ENCODE data around the gene MTMR6.

DNA sequence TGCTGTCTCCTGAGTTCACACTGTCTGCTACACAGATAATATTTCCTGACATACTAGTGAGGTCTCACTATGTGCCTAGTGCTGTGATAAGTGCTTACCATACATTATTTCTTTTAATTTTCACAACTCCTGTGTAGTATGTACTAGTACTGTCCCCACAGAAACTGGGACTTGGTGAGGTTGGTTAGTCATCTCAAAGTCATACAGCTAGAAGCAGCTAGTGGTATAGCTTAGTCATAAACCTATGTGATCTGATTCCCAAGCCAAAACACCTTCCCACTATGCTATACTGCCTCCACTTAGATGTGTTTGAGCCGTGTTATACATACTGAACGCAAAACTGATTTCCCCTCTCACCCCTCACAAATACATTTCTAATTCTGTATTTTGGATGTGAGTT is 10.5 kb downstream of the MTMR6 start:
- TF ChIP-seq, protein P1, sequence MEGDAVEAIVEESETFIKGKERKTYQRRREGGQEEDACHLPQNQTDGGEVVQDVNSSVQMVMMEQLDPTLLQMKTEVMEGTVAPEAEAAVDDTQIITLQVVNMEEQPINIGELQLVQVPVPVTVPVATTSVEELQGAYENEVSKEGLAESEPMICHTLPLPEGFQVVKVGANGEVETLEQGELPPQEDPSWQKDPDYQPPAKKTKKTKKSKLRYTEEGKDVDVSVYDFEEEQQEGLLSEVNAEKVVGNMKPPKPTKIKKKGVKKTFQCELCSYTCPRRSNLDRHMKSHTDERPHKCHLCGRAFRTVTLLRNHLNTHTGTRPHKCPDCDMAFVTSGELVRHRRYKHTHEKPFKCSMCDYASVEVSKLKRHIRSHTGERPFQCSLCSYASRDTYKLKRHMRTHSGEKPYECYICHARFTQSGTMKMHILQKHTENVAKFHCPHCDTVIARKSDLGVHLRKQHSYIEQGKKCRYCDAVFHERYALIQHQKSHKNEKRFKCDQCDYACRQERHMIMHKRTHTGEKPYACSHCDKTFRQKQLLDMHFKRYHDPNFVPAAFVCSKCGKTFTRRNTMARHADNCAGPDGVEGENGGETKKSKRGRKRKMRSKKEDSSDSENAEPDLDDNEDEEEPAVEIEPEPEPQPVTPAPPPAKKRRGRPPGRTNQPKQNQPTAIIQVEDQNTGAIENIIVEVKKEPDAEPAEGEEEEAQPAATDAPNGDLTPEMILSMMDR (IDR thresholded peaks at IDR 0.05; ENCODE audit: poor library complexity, severe bottlenecking): no peak
- TF ChIP-seq POLR2AphosphoS5 (IDR thresholded peaks at IDR 0.05): no peak
- no peak for TF ChIP-seq TAF1 (IDR thresholded peaks at IDR 0.05; ENCODE audit: low read depth)
- no peak for TF ChIP-seq EP300 (conservative IDR thresholded peaks at IDR 0.05; ENCODE audit: poor library complexity, severe bottlenecking)
- no peak for TF ChIP-seq SMC3 (conservative IDR thresholded peaks at IDR 0.05; ENCODE audit: poor library complexity)
- TF ChIP-seq, protein P2, sequence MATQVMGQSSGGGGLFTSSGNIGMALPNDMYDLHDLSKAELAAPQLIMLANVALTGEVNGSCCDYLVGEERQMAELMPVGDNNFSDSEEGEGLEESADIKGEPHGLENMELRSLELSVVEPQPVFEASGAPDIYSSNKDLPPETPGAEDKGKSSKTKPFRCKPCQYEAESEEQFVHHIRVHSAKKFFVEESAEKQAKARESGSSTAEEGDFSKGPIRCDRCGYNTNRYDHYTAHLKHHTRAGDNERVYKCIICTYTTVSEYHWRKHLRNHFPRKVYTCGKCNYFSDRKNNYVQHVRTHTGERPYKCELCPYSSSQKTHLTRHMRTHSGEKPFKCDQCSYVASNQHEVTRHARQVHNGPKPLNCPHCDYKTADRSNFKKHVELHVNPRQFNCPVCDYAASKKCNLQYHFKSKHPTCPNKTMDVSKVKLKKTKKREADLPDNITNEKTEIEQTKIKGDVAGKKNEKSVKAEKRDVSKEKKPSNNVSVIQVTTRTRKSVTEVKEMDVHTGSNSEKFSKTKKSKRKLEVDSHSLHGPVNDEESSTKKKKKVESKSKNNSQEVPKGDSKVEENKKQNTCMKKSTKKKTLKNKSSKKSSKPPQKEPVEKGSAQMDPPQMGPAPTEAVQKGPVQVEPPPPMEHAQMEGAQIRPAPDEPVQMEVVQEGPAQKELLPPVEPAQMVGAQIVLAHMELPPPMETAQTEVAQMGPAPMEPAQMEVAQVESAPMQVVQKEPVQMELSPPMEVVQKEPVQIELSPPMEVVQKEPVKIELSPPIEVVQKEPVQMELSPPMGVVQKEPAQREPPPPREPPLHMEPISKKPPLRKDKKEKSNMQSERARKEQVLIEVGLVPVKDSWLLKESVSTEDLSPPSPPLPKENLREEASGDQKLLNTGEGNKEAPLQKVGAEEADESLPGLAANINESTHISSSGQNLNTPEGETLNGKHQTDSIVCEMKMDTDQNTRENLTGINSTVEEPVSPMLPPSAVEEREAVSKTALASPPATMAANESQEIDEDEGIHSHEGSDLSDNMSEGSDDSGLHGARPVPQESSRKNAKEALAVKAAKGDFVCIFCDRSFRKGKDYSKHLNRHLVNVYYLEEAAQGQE (IDR thresholded peaks at IDR 0.05; ENCODE audit: borderline replicate concordance): no peak
- no peak for TF ChIP-seq EZH2 (IDR thresholded peaks at IDR 0.05; ENCODE audit: borderline replicate concordance, insufficient read depth, low read length, poor library complexity, severe bottlenecking)
